Uterus (tissue), 4 donors: ENCODE data around the gene CHST12. TPM values are rescaled to one million over a fixed set of nuclear protein-coding genes. Genes with fewer than 3 reads are reported as not detected.

Experiments
- DNase-seq, 2 donors: peaks; one replicate each; pipeline ENCODE4 v3.0.0-alpha.2; 2019 to 2020
- H3K27ac ChIP-seq, 2 donors: fragments of 200-600 bp; sonication (generic); 1 replicate in 1 of 2; 2 replicates in 1 of 2; pipeline ENCODE4 v1.5.1; 2016 to 2018
- H3K27me3 ChIP-seq, 2 donors: fragments of 200-600 bp; sonication (generic); one replicate each; pipeline ENCODE4 v1.5.1; 2018 to 2019; ENCODE audit warnings: control low read depth in 1 of 2
- H3K36me3 ChIP-seq, 2 donors: fragments of 200-600 bp; sonication (generic); one replicate each; pipeline ENCODE4 v1.5.1; 2019; ENCODE audit warnings: control low read depth in 1 of 2
- H3K4me1 ChIP-seq, 2 donors: fragments of 200-600 bp; sonication (generic); one replicate each; pipeline ENCODE4 v1.5.1; 2018 to 2019; ENCODE audit warnings: control low read depth in 1 of 2
- H3K4me3 ChIP-seq, 2 donors: fragments of 200-600 bp; sonication (generic); 1 replicate in 1 of 2; 2 replicates in 1 of 2; pipeline ENCODE4 v1.5.1; 2018 to 2019; ENCODE audit warnings: mild to moderate bottlenecking in 1 of 2
- H3K9me3 ChIP-seq, 2 donors: fragments of 200-600 bp; sonication (generic); one replicate each; pipeline ENCODE4 v1.5.1; 2019; ENCODE audit warnings: control low read depth in 1 of 2
- CTCF ChIP-seq, 4 experiments: fragments of 200-600 bp in 2 of 4; fragments of 450-650 bp in 2 of 4; sonication (generic) in 2 of 4; IDR thresholded peaks; one replicate each; pipeline ENCODE4 v1.5.1; 2016 to 2019; ENCODE audit warnings: antibody characterized with exemption in 4 of 4, mild to moderate bottlenecking in 2 of 4, moderate library complexity in 1 of 4
- POLR2A ChIP-seq, 2 donors: fragments of 450-650 bp; IDR thresholded peaks; one replicate each; pipeline ENCODE4 v1.6.1; 2016; ENCODE audit warnings: antibody characterized with exemption in 2 of 2, mild to moderate bottlenecking in 1 of 2, moderate library complexity in 1 of 2
- intact Hi-C: fragments of 100-400 bp; cut with DNase I; formaldehyde crosslinking; loops from one replicate; pipeline ENCODE4 v1.15.1; 2023; ENCODE audit warnings: low total_unique reads
- total RNA-seq, 4 donors: library from RNA; depleted of rRNA in 3 of 4; stranded (reverse); fragments of >200 nt in 3 of 4; gene quantifications; one replicate each; pipeline versions ENCODE4 v1.1.0 to v1.2.4, GENCODE V29; 2014 to 2023
- donor health status: DM: yes; HTN: yes; CAD: no.

CHST12 gene
- total RNA-seq, result 10 to 100 TPM in 1 of 4 donors, 1 to 10 TPM in 3; 5.6 to 30.5 (median 8.3) TPM

- TF ChIP-seq CTCF (IDR thresholded peaks at IDR 0.05), result no peak
- peak; percentile 66 to 68 for TF ChIP-seq POLR2A (IDR thresholded peaks at IDR 0.05)
- peak within 1 kb of the TSS; percentile 82 to 84 for H3K27ac ChIP-seq
- intact Hi-C loops, result no loop called here
- no peaks in the 10 kb centered on the region for H3K27me3 ChIP-seq
- peak; percentile 94 to 96 for DNase-seq
- H3K9me3 ChIP-seq, result no peaks in the 10 kb centered on the region
- peaks cover 0 to 7% of the 10 kb centered on the region in 2 donors for H3K4me1 ChIP-seq
- H3K36me3 ChIP-seq, result no peaks in the 10 kb centered on the region
- H3K4me3 ChIP-seq, result peak within 1 kb of the TSS; percentile 73 to 93
Observed at GRCh38 chr7:2403014-2403717, at the start of gene CHST12. CHST12 (plus strand) TSS chr7:2403611; CDS start chr7:2432640, 29,029 bp downstream.

GRCh38 chr7:2353936-2354185 lies 49.5 kb upstream of the CHST12 start:
- no peak for TF ChIP-seq CTCF (IDR thresholded peaks at IDR 0.05)
- TF ChIP-seq POLR2A (IDR thresholded peaks at IDR 0.05), result peak in 1 of 2 donors; percentile 28
- no peaks in the 10 kb centered on the region for H3K36me3 ChIP-seq
- no peaks in the 10 kb centered on the region for H3K27me3 ChIP-seq
- H3K27ac ChIP-seq, result peak overlapping the region; percentile 98
- H3K4me3 ChIP-seq, result peak overlapping the region; percentile 97 to 99
- intact Hi-C loops, result loop anchor here (10.0 kb wide), 1 partner anchor 109 kb away; the partner anchor contains the start of genes MRM2 and NUDT1
- no peaks in the 10 kb centered on the region for H3K9me3 ChIP-seq
- H3K4me1 ChIP-seq, result peaks cover 6 to 19% of the 10 kb centered on the region in 2 donors
- peak; percentile 87 to 88 for DNase-seq

- peaks cover 6 to 22% of the 10 kb centered on the region in 2 donors for H3K4me1 ChIP-seq
- intact Hi-C loops, result loop anchor here (10.0 kb wide), 1 partner anchor 110 kb away; the partner anchor contains the start of genes MRM2 and NUDT1
- H3K27ac ChIP-seq, result peak within 1 kb of the TSS; percentile 98
- no peaks in the 10 kb centered on the region for H3K27me3 ChIP-seq
- H3K36me3 ChIP-seq, result no peaks in the 10 kb centered on the region
- H3K9me3 ChIP-seq, result no peaks in the 10 kb centered on the region
- TF ChIP-seq CTCF (IDR thresholded peaks at IDR 0.05) (peak in 2 of 4 experiments; percentile 8 to 31), POLR2A (IDR thresholded peaks at IDR 0.05) (peak in 1 of 2 donors; percentile 2)
- DNase-seq, result peak; percentile 86 to 93
- peak within 1 kb of the TSS; percentile 97 to 99 for H3K4me3 ChIP-seq
Observed at GRCh38 chr7:2354186-2354938, 49.0 kb upstream of the CHST12 start, which contains the start of gene EIF3B. EIF3B (plus strand) TSS chr7:2354827; CDS start chr7:2354922, 95 bp downstream.

GRCh38 chr7:2354939-2355704 lies 48.3 kb upstream of the CHST12 start:
- Histone ChIP-seq H3K4me1 (peaks cover 6 to 22% of the 10 kb centered on the region in 2 donors), H3K36me3 (no peaks in the 10 kb centered on the region), H3K4me3 (peak overlapping the region; percentile 97 to 99), H3K27me3 (no peaks in the 10 kb centered on the region), H3K27ac (peak overlapping the region; percentile 43 to 98), H3K9me3 (no peaks in the 10 kb centered on the region)
- intact Hi-C loops, result loop anchor here (10.0 kb wide), 1 partner anchor 110 kb away; the partner anchor contains the start of genes MRM2 and NUDT1
- TF ChIP-seq CTCF (IDR thresholded peaks at IDR 0.05) (no peak), POLR2A (IDR thresholded peaks at IDR 0.05) (no peak)
- DNase-seq, result no peak
